Right lobe of liver (tissue), 4 donors: Measurements from ENCODE around the gene TOMM20.

Experiments used
- POLR2A ChIP-seq: fragments of 450-650 bp; IDR thresholded peaks from one replicate; pipeline ENCODE4 v1.6.1; 2017; ENCODE audit warnings: antibody characterized with exemption, mild to moderate bottlenecking
- TF ChIP-seq, protein P1 (sequence below), 4 donors: fragments of 200-600 bp in 3 of 4; fragments of 450-650 bp in 1 of 4; IDR thresholded peaks; one replicate each; pipeline versions ENCODE4 v1.5.1 to v1.8.0; 2016 to 2022; ENCODE audit warnings: antibody characterized with exemption in 4 of 4, mild to moderate bottlenecking in 2 of 4
- donor health status: DM: no; HTN: no; CAD: no.
- donor health status: DM: no; HTN: no; CAD: no.
- donor health status: DM: no; HTN: yes; CAD: no.

DNA sequence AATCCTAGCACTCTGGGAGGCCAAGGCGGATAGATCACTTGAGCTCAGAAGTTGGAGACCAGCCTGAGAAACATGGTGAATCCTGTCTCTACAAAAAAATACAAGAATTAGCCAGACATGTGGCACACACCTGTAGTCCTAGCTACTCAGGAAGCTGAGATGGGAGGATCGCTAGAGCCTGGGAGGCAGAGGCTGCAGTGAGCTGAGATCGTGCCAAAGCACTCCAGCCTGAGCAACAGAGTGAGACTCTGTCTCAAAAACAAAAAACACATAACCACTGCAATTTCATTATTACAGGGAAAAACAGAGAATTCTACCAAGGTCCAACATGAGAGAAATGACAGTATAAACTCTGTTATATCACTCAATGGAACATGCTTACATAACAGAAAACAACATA, 4.4 kb upstream of the TOMM20 start:
- TF ChIP-seq, protein P1, sequence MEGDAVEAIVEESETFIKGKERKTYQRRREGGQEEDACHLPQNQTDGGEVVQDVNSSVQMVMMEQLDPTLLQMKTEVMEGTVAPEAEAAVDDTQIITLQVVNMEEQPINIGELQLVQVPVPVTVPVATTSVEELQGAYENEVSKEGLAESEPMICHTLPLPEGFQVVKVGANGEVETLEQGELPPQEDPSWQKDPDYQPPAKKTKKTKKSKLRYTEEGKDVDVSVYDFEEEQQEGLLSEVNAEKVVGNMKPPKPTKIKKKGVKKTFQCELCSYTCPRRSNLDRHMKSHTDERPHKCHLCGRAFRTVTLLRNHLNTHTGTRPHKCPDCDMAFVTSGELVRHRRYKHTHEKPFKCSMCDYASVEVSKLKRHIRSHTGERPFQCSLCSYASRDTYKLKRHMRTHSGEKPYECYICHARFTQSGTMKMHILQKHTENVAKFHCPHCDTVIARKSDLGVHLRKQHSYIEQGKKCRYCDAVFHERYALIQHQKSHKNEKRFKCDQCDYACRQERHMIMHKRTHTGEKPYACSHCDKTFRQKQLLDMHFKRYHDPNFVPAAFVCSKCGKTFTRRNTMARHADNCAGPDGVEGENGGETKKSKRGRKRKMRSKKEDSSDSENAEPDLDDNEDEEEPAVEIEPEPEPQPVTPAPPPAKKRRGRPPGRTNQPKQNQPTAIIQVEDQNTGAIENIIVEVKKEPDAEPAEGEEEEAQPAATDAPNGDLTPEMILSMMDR (IDR thresholded peaks at IDR 0.05): no peak
- TF ChIP-seq POLR2A: no peak
